Measurements from ENCODE around the gene HEBP1.
A peak's percentile ranks its signal among the peaks of the same experiment; 100 is the strongest.

The HEBP1 gene

DNA sequence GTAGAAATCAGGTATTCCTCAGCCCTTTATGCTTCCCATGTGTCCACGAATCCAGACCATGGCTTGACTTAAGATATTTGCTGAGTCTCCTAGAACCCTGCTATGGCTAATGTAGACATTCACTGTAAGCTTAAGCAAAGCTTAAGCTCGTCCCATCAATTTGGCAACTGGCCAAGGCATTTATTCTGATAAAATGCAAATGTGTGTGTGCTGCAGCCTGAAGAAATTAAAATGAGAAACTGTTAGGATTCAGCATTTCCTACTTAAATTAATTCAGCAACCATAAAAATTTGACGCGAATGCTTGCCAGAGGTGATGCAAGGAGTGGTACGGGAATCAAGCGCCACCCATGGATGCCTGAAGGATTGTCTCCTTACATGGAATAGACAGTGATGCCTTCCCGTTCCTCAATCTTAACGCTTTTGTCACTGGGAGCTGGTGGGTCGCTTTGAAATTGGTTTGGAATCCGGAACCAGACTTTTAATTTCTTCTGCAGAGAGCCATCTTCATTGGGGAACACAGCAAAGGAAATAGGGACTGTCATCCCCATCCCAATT is 13.2 kb downstream of the HEBP1 start:
- no peak for DNase-seq

GRCh38 chr12:12985817-12986408 is 14.2 kb downstream of the HEBP1 start:
- no peak for DNase-seq

DNA sequence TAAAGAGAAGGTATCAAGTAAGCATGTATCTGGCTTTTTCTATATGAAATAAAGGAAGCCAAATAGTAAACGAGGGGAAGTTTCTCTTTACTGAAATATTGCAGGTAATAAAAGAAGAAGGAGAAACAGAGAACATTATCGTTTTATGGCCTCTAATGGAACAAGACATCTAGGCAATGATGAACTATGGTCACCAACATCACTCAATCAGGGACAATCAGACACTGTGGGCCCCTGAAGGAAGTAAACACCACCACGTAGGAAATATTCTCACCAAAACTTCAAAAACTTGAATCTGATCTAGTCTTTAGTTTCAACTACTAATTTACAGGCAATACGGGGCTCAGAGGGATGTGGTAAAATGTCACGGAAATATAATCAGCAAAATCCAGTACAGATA is 15.9 kb downstream of the HEBP1 start:
- no peak for DNase-seq

GRCh38 chr12:12983420-12984035 is 16.5 kb downstream of the HEBP1 start:
- DNase-seq, result peak; percentile 49

DNA sequence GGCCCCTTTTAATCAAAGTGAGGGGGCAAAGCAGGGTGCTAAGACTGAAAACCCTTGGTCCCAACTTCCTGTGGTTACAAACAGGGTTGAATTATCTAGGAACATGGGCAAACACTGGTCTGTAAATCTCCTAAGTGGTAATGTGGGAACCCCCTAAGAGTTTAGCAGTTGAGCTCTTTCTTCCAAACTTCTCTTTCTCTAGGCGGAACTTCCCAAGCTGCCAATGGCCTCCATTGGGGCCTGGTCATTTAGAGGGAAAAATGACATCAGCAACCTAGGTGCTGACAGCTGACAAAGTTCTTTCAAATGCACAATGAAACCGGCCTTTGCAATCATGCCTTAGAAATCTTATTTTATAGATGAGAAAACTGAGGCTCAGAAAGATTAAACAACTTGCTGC is 17.7 kb downstream of the HEBP1 start:
- DNase-seq, result no peak

- DNase-seq, result no peak
Measured at GRCh38 chr12:12979731-12980259, 20.3 kb downstream of the HEBP1 start.

DNA sequence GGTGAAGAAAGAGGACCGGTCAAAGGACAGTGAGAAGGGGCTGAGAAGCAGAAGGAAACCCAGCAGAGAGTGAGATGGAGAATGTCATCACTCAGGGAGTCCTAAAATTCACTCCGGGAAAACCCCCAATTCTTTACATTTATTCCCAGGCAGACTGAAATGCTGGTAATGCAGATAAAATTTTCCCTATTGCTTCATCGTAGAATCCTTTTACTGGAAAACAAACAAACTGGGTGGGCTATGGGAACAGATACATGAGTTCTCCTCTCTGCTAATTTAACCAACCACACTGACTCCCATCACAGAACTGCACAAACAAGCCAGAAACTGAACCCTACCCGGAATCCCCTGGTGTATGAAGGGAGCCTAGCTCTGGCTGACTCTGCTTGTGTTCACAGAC is 20.9 kb downstream of the HEBP1 start:
- DNase-seq, result no peak

DNA sequence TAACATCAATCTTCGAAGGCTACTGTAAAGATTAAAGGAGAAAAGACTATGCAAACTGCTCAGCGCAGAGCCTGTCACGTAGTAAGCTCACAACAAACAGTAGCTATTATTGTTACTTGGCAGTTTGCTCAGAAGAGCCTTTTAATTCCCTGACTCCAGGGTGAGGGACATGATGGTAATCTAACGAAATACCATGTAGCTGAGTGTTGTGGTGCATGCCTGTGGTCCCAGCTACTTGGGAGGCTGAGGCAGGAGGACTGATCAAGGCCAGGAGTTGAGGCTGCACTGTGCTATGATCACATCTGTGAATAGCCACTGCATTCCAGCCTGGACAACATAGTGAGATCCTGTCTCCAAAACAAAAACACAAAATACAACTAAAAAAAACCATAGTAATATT is 22.8 kb downstream of the HEBP1 start:
- DNase-seq, result no peak

DNA sequence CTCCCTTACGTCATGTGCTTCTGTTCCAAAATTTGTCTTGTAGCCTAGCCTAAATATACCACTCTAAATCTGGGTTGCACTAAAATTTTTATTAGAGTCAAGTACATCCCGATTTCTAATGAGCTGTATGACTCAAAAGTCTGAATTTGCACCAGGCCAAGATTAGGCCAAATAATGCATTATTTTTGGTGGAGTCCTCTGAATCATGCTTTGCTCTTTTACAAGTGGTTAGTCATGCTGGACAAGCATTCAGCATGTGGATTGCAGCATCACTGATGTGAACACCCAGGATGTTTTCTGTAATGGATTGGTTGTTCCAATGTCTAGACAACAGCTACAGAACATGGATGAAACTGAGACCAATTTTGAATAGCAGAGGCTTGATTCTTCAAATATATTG is 23.7 kb downstream of the HEBP1 start:
- no peak for DNase-seq

DNA sequence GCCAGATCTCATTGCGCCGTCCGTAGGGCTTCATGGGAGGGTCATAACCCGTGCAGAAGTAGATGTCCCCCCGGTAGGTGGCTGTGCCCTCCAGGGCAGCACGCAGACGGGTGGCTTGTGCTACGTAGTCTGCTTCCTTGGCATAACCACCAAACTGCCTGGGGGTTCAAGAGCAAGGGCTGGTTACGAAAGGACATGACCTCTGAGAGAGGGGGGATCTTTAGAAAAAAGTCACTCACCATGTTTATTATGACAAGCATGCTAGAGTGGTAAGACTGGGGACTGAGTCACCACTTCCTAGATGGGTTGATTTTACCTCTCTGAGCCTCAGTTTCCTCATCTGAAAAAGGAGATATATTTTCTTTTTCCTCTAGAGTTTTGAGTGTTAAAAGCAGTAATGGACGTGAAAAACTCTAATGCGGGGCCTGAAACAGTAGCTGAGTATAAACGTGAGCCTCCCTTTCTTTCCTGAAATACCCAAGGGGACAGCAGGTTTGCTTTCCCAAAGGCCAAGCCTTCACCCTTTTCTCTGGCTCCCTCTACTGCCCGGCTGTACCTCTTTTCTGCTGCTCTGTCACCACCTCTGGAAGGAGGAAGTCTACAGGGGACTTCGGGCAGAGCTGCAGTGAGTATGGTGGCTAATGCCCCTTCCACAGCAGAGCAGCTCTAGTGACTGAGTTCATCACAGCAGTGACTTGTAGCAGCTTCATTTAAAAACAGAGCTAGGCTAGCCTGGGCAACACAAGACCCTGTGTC is 24.6 kb downstream of the HEBP1 start:
- DNase-seq, result no peak

DNA sequence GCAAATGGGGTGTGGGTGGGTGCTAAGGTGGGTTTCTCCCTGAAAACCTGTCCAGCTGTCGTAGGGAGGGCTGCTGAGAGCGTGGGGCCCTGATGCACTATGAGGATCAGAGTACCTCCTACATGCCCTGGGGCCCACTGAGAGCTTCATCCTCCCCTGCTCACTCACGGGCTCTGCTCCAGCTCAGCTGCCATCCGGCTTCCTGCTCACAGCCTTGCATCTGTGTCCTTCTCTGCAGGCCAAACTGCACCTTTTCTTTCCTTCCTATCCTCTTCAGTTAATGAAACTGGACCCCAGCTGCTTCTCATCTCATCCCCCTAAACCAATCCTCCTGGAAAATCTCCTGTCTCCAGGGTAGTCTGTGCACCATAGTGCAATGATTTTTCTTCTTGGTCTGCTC is 25.9 kb downstream of the HEBP1 start:
- DNase-seq, result no peak

DNA sequence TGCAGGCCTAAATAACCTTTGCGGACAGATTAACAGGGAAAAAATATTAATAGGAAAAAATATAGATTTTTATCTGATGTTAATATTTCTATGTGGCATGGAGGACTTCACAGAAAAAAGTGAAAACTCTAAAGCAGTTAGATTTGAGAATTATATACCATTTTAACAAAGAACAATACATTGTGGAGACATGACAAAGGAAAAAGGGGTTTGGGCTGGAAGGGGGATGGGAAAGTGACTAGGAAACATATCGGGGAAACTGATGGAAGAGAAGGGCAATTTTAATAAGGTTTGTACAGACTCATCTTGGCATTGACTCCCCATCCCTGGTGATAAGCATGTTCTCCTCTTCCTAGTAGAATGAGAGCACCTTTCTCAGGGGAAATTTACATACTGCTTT is 27.0 kb downstream of the HEBP1 start:
- no peak for DNase-seq

DNA sequence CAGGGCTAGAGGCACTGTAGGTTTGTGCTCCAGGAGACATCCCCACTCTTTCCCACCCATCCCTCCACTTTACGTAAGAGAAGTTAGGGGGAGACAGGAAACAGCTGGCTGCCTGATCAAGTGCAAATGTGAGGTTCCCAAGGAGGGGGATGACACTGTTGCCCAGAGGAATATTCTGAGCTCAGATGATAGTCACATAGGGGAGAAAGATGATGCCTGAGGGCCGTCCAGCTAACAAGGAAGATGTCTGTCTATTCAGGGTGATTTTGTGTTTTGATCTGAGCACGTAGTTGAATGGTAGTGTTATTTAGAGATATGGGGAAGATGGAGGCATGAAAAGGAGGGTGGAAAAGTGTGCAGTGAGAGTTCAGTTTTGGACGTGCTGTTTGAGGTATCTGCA is 34.2 kb downstream of the HEBP1 start:
- DNase-seq, result no peak

GRCh38 chr12:12964255-12964654 is 35.8 kb downstream of the HEBP1 start:
- DNase-seq, result no peak

DNA sequence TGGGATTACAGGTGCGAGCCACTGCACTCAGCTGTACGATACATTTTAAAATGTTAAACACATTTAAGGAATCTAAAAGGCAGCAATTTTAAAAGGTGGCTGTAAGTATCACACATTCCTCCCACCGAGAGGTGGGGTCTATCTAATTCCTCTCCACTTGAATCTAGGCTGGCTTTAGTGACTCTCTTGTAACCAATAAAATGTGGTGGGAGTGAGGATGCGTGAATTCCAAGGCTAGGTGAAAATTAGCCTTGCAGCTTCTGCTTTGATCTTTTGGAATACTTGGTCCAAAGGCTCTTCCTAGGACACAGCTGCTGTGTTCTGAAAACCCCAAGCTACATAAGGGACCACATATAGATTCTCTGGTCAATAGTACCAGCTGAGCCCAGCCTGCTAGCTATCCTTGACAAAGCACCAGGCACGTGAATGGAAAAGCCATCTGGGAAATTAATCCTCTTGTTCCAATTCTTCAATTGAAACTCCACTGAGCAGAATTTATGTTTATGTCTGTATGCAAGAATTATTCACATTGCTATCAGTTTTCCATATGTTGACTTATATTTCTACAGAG is 39.3 kb downstream of the HEBP1 start:
- DNase-seq, result no peak

DNA sequence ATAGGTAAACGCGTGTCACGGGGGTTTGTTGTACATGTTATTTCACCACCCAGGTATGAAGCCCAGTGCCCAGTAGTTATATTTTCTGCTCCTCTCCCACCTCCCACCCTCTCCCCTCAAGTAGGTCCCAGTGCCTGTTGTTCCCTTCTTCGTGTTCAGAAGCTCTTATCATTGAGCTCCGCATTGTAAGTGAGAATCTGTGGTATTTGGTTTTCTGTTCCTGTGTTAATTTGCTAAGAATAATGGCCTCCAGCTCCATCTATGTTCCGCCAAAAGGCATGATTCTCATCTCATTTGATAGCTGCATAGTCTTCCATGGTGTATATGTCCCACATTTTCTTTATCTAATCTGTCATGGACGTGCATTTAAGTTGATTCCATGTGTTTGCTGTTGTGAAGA is 41.2 kb downstream of the HEBP1 start:
- DNase-seq, result no peak

DNA sequence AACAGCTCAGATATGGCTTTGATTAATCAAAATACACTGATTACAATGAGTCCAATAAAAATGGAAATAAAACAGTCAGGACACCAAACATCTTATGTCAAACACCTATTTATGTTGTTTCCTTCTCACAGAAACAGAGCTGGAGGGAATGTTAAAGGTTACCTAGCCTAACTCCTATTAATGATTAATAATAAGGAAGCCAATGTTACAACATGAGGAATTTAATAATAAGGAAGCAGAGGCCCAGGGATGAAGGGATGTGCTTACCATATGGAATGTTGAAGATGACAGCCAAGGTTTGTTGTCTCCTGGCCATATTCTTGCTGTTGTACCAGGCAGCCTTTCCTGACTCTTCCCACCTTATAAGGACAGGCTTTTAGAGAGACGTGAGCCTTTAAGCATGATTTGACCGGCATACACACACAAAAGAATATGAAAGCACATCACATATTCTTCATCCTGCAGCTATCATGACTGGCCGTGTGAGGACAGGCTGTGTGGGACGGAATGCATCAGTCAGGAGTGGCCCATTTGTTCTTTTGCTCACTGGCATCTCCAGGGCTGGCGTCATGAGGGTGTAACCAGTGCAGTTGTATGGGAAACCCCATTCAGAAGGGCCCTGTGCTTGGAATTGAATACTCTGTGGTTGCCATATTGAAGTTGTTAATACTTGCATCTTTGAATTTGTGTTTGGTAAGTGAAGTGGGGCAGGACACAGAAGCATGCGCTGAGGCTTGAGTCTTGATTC is 45.0 kb downstream of the HEBP1 start:
- no peak for DNase-seq

GRCh38 chr12:12954356-12954755 is 45.7 kb downstream of the HEBP1 start:
- DNase-seq, result no peak

DNA sequence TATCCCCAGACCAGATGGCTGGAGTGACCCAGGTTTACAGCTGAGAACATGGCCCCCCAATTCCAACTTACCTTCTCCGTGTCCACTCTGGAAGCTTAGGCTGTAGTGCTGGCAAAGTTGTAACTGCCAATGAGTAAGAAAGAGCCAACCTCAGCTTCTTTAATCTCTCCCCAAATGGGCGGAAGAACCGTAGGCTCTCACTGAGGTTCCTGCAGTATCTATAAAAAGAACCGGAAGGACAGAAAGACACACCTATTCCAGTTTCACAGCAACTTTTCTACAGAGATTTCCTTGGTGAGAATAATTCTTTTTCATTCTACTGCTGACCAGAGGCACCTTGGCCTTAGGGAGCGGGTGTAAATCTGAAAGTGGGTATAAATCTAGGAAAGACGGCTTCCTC is 48.0 kb downstream of the HEBP1 start, which contains the start of gene GPRC5D:
Gene GPRC5D, minus strand, starts transcription at position 135 of the 400 bp plus-strand sequence. CDS start 1,786 bp downstream, outside the sequence.
- no peak for DNase-seq

DNA sequence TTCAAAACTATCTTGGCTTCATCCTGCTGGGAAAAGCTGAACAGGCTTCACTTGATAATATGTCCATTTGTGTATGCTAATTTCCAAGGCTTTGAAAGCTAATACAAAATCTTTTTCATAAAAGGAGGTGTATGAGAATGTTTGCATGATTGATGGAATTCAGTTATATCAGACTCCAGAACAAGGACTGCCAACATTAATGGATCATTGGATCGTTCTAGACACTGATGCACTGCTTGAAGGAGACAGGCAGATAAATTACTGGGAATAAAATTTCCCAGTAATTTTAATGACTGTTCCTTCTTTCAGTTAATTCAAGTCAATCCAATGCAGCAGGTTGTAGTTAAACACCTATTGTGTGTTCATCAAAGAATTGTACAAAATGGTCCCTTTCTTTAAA is 48.6 kb downstream of the HEBP1 start:
- no peak for DNase-seq

DNA sequence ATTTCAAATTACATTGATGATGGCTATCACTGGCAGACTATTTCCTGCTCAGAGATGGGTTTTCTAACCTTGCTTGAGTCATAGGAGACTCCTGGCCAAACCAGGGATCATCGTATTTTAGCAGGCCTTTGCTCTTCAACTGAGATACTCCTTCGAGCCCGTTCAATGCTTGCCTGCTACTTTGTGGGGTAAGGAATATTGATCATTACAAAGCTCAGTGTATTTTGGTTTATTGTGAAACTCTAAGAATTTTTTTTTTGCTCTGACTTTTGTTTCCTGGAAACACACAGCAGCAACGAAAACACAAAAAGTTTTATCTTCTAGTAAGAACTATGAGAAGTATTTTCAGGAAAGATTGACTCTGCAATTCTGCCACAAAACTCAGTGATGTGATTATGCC is 52.2 kb downstream of the HEBP1 start:
- DNase-seq, result no peak

- DNase-seq, result no peak
Measured at GRCh38 chr12:12946686-12947355, 53.2 kb downstream of the HEBP1 start.

All from NCI-H774 (cell line).